CD4-positive, alpha-beta T cell treated with Interleukin-6 for 4 hours (primary cell): ENCODE measurements around the gene SPON1.

ENCODE experiments used
- DNase-seq: peaks from one replicate; pipeline ENCODE4 v3.0.0-alpha.2; 2020; ENCODE audit warnings: mixed read lengths

SPON1 gene

DNA sequence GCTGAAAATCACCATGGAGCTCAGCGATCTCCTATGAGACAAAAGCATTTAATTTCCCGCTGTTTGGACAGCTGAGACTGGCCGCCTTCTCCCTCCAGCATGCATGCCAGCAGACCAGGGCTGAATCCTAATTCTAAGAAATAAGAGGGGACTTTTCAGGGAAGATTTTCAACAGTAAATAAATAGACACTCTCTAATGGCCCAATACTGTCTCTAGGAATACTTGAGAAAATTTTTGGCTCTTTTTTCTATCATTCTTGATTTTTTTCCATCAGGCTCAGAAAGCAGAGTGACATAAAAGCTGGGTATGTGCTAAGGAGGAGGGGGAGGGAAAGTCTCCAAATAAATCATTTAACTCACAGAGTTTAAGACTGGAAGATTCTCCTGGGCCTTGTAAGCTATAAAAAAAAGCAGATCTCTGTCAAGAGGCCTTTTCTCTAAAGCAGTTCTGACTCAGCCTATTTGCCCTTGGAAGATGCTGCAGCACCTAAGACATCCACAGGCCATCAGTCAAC is 17.6 kb upstream of the SPON1 start:
- DNase-seq: no peak

- no peak for DNase-seq
Observed at GRCh38 chr11:13947379-13947778, 15.1 kb upstream of the SPON1 start.

DNA sequence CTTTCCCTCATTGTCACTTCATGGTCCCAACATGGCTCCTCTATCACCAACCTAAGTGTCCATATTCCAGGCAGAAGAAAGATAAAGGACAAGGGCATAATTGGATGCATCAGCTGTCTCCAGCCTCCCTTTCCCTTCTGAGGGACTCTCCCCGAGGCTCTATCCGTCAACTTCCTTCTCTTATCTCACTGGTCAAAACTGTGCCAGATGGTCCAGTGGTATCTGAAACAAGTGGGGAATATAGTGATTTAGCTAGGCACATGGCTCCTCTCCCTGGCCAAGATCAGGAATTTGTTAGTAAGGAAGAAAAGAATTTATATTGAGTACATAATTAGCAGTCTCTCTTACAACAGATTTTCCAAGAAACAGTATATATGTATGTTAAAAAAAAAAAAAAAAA is 12.6 kb upstream of the SPON1 start:
- DNase-seq: no peak

DNA sequence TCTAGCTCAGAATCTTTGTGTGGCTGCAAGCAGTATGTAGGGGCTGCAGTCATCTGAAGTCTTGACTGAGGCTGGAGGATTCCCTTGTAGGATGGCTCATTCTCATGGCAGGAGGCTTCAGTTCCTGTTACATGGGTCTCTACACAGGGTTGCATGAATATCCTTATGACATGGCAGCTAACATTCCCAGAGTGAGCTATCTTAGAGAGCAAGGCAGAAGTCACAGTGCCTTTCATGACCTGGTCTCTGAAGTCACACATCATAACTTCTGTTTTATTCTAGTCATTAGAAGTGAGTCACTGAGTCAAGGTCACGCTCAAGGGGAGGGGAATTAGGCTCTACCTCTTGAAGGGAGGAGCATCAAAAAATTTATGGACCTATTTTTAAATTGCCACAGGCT is 10.3 kb upstream of the SPON1 start:
- DNase-seq: no peak

DNA sequence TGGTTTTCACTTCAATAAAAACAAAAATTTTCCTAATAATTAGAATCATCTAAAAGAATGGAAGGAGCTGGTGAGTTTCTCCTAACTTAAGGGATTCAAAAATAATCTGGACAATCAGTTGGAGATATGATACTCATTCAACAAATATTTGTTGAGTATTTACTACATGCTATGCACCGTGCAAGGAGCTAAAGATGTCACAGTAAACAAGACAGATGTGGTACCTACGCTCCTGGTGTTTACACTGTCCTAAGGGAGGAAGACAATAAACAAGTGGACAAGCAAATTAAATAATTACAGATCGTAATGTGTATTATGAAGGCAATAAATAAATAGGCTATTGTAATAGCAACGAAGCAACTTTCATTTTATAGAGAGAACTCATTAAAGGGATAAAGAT is 9.9 kb upstream of the SPON1 start:
- no peak for DNase-seq

DNA sequence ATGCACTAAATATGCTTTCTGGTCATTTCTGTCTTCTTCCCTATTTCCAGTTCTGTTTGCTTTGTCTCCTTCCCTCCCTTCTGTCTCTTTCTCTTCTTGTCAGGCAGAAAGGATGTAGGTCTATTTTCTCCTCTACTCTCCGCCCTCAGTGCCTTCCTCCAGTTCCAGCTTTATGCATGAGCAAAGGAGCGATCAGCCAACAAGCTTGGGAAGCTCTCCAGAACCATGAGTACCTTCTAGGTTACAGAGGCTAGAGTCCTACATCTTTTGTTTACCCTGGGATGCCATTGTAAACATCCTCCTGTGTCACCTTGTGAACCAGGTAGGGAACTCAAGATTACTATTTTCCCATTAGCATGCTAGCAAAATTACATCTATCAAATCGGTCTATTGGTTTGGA is 7.9 kb upstream of the SPON1 start:
- no peak for DNase-seq

GRCh38 chr11:13955971-13956421 is 6.5 kb upstream of the SPON1 start:
- DNase-seq: peak; percentile 76

- DNase-seq: no peak
Observed at GRCh38 chr11:13956988-13957387, 5.5 kb upstream of the SPON1 start.

- DNase-seq: no peak
Observed at GRCh38 chr11:13958641-13959400, 3.7 kb upstream of the SPON1 start.

GRCh38 chr11:13962198-13962561 is 343 bp upstream of the SPON1 start:
- DNase-seq: no peak

DNA sequence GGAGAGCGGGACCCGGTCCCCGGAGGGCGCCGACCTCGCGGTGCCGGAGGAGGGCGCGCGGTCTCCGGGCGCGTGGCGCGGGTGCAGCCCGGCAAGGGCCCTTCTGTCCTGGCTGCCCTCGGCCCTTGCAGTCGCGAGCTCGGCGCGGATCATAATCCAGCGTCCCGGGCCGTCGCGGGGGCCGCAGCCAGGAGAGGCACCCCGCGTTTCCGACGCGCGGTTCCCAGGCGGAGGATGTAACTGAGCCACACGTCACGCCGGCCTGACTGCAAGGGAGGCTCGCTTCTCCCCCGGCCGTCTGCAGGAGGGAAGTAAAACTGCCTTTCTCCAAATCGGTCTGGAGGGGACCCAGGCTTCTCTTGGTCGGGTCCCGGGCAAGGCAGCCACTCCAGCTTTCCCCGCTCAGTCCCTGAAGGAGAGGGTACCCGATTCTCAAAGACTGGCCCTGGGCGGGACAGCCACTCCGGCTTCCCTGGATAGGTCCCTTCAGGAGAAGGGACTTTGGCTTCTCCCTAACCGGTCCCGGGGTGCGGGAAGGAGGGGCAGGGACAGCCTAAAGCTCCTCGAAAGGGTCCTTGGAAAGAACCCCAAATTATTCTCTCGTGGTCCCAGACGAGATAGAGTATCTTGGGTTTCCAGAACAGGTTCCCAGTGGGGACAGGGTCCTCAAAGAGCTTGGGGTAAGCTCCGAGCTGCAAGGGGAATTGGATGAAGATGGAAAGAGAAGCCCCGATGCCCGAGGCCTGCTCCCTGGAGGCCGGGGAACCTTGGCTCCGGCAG is 836 bp downstream of the SPON1 start:
- DNase-seq: peak; percentile 49

DNA sequence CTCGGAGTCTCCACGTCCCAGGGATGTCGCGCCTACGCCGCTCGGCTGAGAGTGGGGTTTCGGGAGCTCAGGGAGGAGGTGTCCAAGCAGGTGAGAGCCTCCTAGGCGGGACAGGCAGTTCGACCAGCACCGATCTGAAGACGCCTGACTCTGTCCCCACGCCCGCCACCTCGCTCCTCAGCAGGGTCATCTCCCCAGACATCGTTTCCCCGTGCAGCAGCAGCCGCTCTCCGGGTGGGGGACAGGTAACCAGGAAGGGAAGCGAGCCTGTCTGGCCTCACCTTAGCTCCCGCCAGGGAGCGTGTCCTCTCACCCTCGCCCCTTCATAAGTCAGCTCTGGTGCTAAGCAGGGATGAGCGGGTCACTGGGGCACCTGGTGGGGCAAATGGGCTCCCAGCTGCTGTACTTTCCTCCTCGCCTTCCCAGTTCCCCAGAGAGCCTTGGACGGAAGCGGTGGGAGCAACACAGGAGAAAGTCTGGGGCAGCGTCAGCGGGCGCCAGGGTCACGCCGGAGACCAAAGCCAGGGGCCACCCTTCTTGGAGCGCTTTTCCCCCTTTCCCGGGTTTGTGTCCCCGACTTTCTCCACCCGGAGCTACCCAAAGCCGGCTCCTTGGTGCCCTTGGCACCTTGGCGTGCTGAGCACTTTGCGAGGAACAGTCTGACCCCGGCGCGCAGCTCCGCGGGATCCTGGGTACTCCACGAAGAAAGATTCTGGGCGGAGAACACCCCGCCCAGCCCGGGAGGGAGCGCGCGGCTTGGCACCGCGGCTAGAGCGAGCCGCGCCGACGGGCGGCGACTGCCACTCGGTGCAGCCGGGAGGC is 1.6 kb downstream of the SPON1 start:
- DNase-seq: peak; percentile 15

DNA sequence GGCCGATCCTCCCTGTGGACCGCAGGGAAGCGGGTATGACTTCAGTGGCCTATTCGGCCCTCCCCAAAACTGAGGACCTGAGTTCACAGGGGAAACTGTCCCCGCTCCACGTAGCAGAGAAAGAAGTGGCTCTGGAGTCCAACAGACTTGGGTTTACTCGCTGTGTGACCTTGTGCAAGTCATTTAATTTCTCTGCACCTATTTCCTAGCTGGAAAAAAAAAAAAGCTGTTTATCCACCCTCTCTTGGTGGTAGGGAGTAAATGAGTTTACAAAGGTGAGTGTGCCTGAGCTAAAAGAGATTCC is 2.2 kb downstream of the SPON1 start:
- DNase-seq: no peak

DNA sequence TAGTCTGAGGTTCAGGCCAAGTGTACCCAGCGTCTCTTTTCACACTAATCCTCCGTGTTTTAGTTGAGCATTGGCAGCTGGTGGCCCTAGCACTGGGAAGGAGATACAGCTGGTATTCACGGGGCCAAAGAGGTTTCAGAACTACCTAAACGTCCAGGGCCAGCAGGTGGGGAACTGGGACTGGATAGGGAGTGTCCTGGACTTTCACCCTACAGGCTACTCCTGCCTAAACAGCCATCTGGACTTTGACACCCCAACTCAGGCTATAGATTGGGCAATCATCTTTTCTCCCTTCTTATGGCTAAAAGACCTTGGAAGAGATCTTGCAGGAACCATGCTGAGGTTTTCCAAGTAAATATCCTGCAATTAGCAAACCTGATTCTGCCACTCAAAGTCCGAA is 2.8 kb downstream of the SPON1 start:
- no peak for DNase-seq

DNA sequence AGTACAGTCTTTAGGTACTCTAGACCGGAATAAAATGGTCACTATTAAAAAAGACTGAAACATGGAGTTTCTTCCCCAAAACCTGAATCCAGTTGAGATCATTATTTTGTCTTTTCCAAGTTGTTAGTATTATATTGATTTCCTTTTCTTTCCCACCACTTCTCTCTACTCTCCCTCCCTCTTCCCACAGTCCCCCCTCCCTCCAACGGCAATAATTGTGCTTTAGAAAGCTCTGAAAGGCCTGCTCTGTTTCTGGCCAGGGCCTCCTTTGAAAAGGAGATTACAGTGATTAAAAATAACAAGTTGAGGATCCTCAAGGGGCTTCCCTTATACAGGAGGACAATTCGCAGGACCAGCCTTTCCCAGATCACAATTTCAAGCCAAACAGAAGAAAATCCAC is 3.5 kb downstream of the SPON1 start:
- DNase-seq: no peak

GRCh38 chr11:13966486-13966885 is 4.0 kb downstream of the SPON1 start:
- DNase-seq: no peak

GRCh38 chr11:13970986-13971385 is 8.5 kb downstream of the SPON1 start:
- DNase-seq: peak; percentile 47

DNA sequence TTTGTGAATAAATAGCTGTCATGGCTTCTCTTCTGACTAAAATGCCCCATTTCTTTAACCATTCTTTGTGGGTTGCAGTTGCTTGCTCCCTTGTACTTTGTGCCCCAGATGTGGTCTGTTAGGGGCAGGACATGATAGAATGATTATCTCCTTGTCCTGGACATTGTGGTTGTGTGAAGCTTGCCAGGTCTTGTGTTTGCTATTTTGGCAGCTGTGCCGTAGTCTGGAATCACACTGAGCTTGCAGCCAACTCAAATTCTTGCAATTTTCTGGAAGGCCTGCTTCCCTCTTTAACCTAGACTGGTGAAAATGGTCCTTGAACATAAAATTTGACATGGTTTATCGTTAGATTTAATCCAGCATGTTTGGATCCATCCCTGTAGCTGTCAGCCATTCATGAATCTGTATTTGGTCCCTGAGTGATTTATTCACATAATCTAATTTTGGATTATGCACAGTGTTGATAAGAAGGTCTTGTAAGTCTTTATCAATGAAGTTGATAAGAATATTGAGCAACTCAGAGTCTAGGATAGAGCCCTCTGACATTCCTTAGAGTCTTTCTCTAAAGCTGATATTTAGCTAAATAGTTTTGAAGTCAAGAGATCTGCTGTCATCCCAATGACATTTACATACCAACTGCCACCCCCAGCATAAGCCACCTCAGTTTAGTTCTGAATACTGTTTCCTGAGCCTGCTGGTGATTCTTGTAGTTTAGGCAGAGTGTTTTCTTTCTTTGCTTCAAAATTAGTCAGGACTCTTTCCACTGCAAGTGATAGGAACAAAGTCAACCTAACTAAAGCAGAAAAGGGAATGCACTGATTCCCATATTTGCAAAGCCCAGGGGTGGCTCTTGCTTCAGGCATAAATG is 9.8 kb downstream of the SPON1 start:
- no peak for DNase-seq

DNA sequence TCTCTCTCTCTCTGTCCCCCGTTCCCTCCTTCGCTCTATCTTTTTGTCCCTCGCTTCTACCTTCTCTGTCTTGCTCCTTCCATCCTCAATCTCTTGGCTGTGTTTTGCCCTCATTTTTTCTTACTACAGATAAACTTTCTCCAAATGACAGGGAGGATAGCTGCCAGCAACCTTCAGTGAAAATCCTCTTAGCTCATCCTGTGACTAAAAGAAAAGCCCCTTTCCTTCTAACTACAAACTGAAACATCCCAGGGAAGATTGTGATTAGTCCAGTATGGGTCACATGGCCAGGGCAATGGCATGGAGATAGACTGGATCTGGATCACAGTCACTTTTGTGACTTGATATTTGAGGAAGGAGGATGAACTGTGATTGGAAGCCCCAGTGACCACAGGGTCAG is 10.4 kb downstream of the SPON1 start:
- no peak for DNase-seq

GRCh38 chr11:13974631-13975030 is 12.1 kb downstream of the SPON1 start:
- DNase-seq: no peak

DNA sequence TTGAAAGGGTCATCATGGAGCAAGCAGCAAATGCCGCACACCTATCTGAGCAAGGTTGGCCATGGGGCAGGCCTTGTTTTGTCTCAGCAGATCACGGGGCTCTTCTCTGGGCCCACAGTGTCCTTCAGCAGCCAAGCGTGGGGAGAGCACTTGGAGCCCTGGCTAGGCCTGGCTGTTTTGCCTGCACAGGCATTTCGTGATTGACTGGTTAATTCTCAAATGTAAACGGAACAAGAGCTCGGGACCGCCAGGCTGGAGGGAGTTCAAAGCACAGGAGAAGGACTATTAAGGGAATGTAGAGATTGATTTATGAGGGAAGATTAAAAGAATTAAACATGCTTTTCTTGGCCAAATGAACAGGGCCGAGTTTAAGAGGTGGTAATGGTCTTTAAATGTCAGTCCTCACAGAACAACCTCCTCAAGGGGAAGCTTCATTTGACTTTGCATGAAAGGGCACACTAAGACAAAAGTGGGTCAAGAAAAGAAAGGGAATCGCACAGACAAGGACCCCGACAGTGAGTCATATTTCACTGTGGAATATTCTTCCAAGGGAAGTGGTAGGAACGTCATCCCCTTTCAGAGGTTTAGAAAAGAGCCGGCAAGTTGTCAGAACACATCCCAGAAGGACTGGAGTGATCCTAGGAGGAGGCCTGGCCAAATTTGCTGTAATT is 20.7 kb downstream of the SPON1 start:
- no peak for DNase-seq
